NCI-H1105 (cell line): Measurements from ENCODE around the gene AFAP1.

Experiments
- DNase-seq: peaks from one replicate; lab custom pipeline; 2025; lab: John Stamatoyannopoulos, UW

The AFAP1 gene

GRCh38 chr4:7782783-7783182, 156.9 kb downstream of the AFAP1 start:
- DNase-seq: no peak

- DNase-seq: no peak
These were observed 157.7 kb downstream of the AFAP1 start for GRCh38 chr4:7781993-7782392.

GRCh38 chr4:7781366-7781765, 158.3 kb downstream of the AFAP1 start:
- DNase-seq: no peak

- DNase-seq: no peak
These were observed 158.8 kb downstream of the AFAP1 start for GRCh38 chr4:7780751-7781348.

GRCh38 chr4:7779432-7779768, 160.3 kb downstream of the AFAP1 start:
- DNase-seq: no peak

- no peak for DNase-seq
These were observed 160.9 kb downstream of the AFAP1 start for GRCh38 chr4:7778510-7779431.

GRCh38 chr4:7777871-7778509, 161.7 kb downstream of the AFAP1 start:
- no peak for DNase-seq

GRCh38 chr4:7777017-7777710, 162.5 kb downstream of the AFAP1 start:
- DNase-seq: no peak

GRCh38 chr4:7775396-7775795, 164.3 kb downstream of the AFAP1 start:
- no peak for DNase-seq

- no peak for DNase-seq
These were observed 165.1 kb downstream of the AFAP1 start for GRCh38 chr4:7774301-7775294.

- no peak for DNase-seq
These were observed 166.1 kb downstream of the AFAP1 start for GRCh38 chr4:7773401-7774180.

GRCh38 chr4:7772711-7773385, 166.8 kb downstream of the AFAP1 start:
- no peak for DNase-seq

- DNase-seq: no peak
These were observed 167.8 kb downstream of the AFAP1 start for GRCh38 chr4:7771541-7772507.

GRCh38 chr4:7771056-7771455, 168.6 kb downstream of the AFAP1 start:
- DNase-seq: no peak

- no peak for DNase-seq
These were observed 169.2 kb downstream of the AFAP1 start for GRCh38 chr4:7770224-7771050.

GRCh38 chr4:7769396-7770223, 170.1 kb downstream of the AFAP1 start:
- no peak for DNase-seq

GRCh38 chr4:7768736-7769135, 170.9 kb downstream of the AFAP1 start:
- no peak for DNase-seq
